ENCODE measurements around the gene CCDC195.

CCDC195 gene

GRCh38 chr2:224711859-224712665 is 4.1 kb downstream of the CCDC195 start:
- Histone ChIP-seq H3K27ac (ENCODE audit: low read length) (no peak overlapping the region), H4K20me1 (ENCODE audit: insufficient read depth, low read length) (no peaks in the 10 kb centered on the region), H3K4me1 (ENCODE audit: low read length) (peaks cover 4% of the 10 kb centered on the region; the same call in 1 of the 2 replicates), H3K9ac (ENCODE audit: low read length) (no peak overlapping the region), H3K4me2 (ENCODE audit: low read length) (no peak overlapping the region), H3K9me3 (ENCODE audit: insufficient read depth, low read length) (no peaks in the 10 kb centered on the region), H3K27me3 (ENCODE audit: low read depth, low read length) (no peaks in the 10 kb centered on the region), H2AFZ (ENCODE audit: low read depth, low read length) (no peak overlapping the region), H3K36me3 (replicated peaks; ENCODE audit: low read depth, low read length) (no peaks in the 10 kb centered on the region), H3K79me2 (ENCODE audit: low read length) (no peaks in the 10 kb centered on the region), H3K4me3 (ENCODE audit: low read length) (no peak overlapping the region)
- TF ChIP-seq CTCF (IDR thresholded peaks at IDR 0.05; ENCODE audit: low read depth, low read length) (no peak), EZH2phosphoT487 (IDR thresholded peaks at IDR 0.05; ENCODE audit: low read depth) (no peak)

GRCh38 chr2:224711381-224711780 is 4.8 kb downstream of the CCDC195 start:
- H2AFZ ChIP-seq (ENCODE audit: low read depth, low read length), result no peak overlapping the region
- H3K79me2 ChIP-seq (ENCODE audit: low read length), result no peaks in the 10 kb centered on the region
- no peak overlapping the region for H3K9ac ChIP-seq (ENCODE audit: low read length)
- H3K9me3 ChIP-seq (ENCODE audit: insufficient read depth, low read length), result no peaks in the 10 kb centered on the region
- H4K20me1 ChIP-seq (ENCODE audit: insufficient read depth, low read length), result no peaks in the 10 kb centered on the region
- TF ChIP-seq EZH2phosphoT487 (IDR thresholded peaks at IDR 0.05; ENCODE audit: low read depth) (no peak), CTCF (IDR thresholded peaks at IDR 0.05; ENCODE audit: low read depth, low read length) (no peak)
- no peak overlapping the region for H3K27ac ChIP-seq (ENCODE audit: low read length)
- H3K4me2 ChIP-seq (ENCODE audit: low read length), result no peak overlapping the region
- H3K27me3 ChIP-seq (ENCODE audit: low read depth, low read length), result no peaks in the 10 kb centered on the region
- no peaks in the 10 kb centered on the region for H3K36me3 ChIP-seq (replicated peaks; ENCODE audit: low read depth, low read length)
- H3K4me3 ChIP-seq (ENCODE audit: low read length), result no peak overlapping the region
- H3K4me1 ChIP-seq (ENCODE audit: low read length), result no peaks in the 10 kb centered on the region

- Histone ChIP-seq H3K9me3 (ENCODE audit: insufficient read depth, low read length) (no peaks in the 10 kb centered on the region), H3K9ac (ENCODE audit: low read length) (no peak overlapping the region), H3K27ac (ENCODE audit: low read length) (no peak overlapping the region), H3K36me3 (replicated peaks; ENCODE audit: low read depth, low read length) (no peaks in the 10 kb centered on the region), H3K4me3 (ENCODE audit: low read length) (no peak overlapping the region), H3K79me2 (ENCODE audit: low read length) (no peaks in the 10 kb centered on the region), H3K27me3 (ENCODE audit: low read depth, low read length) (no peaks in the 10 kb centered on the region), H4K20me1 (ENCODE audit: insufficient read depth, low read length) (no peaks in the 10 kb centered on the region), H3K4me1 (ENCODE audit: low read length) (no peaks in the 10 kb centered on the region), H3K4me2 (ENCODE audit: low read length) (no peak overlapping the region), H2AFZ (ENCODE audit: low read depth, low read length) (no peak overlapping the region)
- TF ChIP-seq CTCF (IDR thresholded peaks at IDR 0.05; ENCODE audit: low read depth, low read length) (no peak), EZH2phosphoT487 (IDR thresholded peaks at IDR 0.05; ENCODE audit: low read depth) (no peak)
These were observed 6.9 kb downstream of the CCDC195 start for GRCh38 chr2:224709301-224709700.

GRCh38 chr2:224694502-224694901 is 21.7 kb downstream of the CCDC195 start:
- H3K4me3 ChIP-seq (ENCODE audit: low read length), result no peak overlapping the region
- H2AFZ ChIP-seq (ENCODE audit: low read depth, low read length), result no peak overlapping the region
- no peaks in the 10 kb centered on the region for H3K36me3 ChIP-seq (replicated peaks; ENCODE audit: low read depth, low read length)
- no peak overlapping the region for H3K27ac ChIP-seq (ENCODE audit: low read length)
- no peak for TF ChIP-seq EZH2phosphoT487 (IDR thresholded peaks at IDR 0.05; ENCODE audit: low read depth)
- no peak for TF ChIP-seq CTCF (IDR thresholded peaks at IDR 0.05; ENCODE audit: low read depth, low read length)
- no peak overlapping the region for H3K4me2 ChIP-seq (ENCODE audit: low read length)
- H4K20me1 ChIP-seq (ENCODE audit: insufficient read depth, low read length), result no peaks in the 10 kb centered on the region
- no peaks in the 10 kb centered on the region for H3K27me3 ChIP-seq (ENCODE audit: low read depth, low read length)
- H3K9me3 ChIP-seq (ENCODE audit: insufficient read depth, low read length), result no peaks in the 10 kb centered on the region
- H3K79me2 ChIP-seq (ENCODE audit: low read length), result no peaks in the 10 kb centered on the region
- H3K9ac ChIP-seq (ENCODE audit: low read length), result no peak overlapping the region
- H3K4me1 ChIP-seq (ENCODE audit: low read length), result peaks cover 6% of the 10 kb centered on the region
